Mesenchymal stem cell (in vitro differentiated cells and primary cell): Measurements from ENCODE around the gene SMIM41.
A peak's percentile ranks its signal among the peaks of the same experiment; 100 is the strongest.

Source experiments
- DNase-seq: peaks from one replicate; pipeline ENCODE4 v3.0.0-alpha.2; 2013
- H2AFZ ChIP-seq: one replicate; pipeline ENCODE4 v1.6.1; 2013; ENCODE audit warnings: low read depth, mild to moderate bottlenecking, control low read depth, inconsistent platforms, low read length, moderate library complexity
- H2AK5ac ChIP-seq: 2 replicates; pipeline ENCODE4 v1.6.1; 2013; ENCODE audit warnings: low read length, moderate library complexity, mild to moderate bottlenecking, inconsistent platforms; ENCODE audit not compliant: severe bottlenecking
- H2BK120ac ChIP-seq: one replicate; pipeline ENCODE4 v1.6.1; 2013; ENCODE audit warnings: low read depth, mild to moderate bottlenecking, inconsistent platforms, low read length, moderate library complexity
- H2BK12ac ChIP-seq, 2 experiments: one replicate each; pipeline ENCODE4 v1.6.1; 2013; ENCODE audit warnings: inconsistent platforms in 2 of 2, low read length in 2 of 2, mild to moderate bottlenecking in 2 of 2, moderate library complexity in 2 of 2, control low read depth in 1 of 2
- H2BK15ac ChIP-seq: one replicate; pipeline ENCODE4 v1.6.1; 2013; ENCODE audit warnings: mild to moderate bottlenecking, low read depth, inconsistent platforms; ENCODE audit not compliant: poor library complexity, severe bottlenecking
- H2BK5ac ChIP-seq: 2 replicates; pipeline ENCODE4 v1.6.1; 2013; ENCODE audit warnings: low read depth, mild to moderate bottlenecking, low read length, control low read depth, inconsistent platforms; ENCODE audit not compliant: poor library complexity, severe bottlenecking
- H3K14ac ChIP-seq, 2 experiments: one replicate each; pipeline ENCODE4 v1.6.1; 2013; ENCODE audit warnings: inconsistent platforms in 2 of 2, low read length in 2 of 2, control low read depth in 1 of 2, mild to moderate bottlenecking in 1 of 2, moderate library complexity in 1 of 2
- H3K18ac ChIP-seq, 2 experiments: one replicate each; pipeline ENCODE4 v1.6.1; 2013; ENCODE audit warnings: inconsistent platforms in 2 of 2, low read length in 2 of 2, control low read depth in 1 of 2, low read depth in 1 of 2, mild to moderate bottlenecking in 1 of 2
- H3K23ac ChIP-seq, 2 experiments: one replicate each; pipeline ENCODE4 v1.6.1; 2013; ENCODE audit warnings: inconsistent platforms in 2 of 2, low read length in 2 of 2, mild to moderate bottlenecking in 2 of 2, moderate library complexity in 2 of 2, control low read depth in 1 of 2
- H3K27ac ChIP-seq: 2 replicates; pipeline ENCODE4 v1.5.1; 2013; ENCODE audit warnings: mild to moderate bottlenecking, moderate library complexity, low read length, control low read depth, inconsistent platforms; ENCODE audit not compliant: poor library complexity, severe bottlenecking
- H3K27me3 ChIP-seq, 2 experiments: 2 replicates each; pipeline versions ENCODE4 v1.6.1 to v1.7.0; 2013; ENCODE audit warnings: low read length in 2 of 2, mild to moderate bottlenecking in 2 of 2, moderate library complexity in 2 of 2, control low read depth in 1 of 2, inconsistent platforms in 1 of 2; ENCODE audit not compliant: control insufficient read depth in 1 of 2, insufficient read depth in 1 of 2
- H3K36me3 ChIP-seq, 2 experiments: 2 replicates each; pipeline versions ENCODE4 v1.6.1 to v1.7.0; 2013; ENCODE audit warnings: low read length in 2 of 2, control low read depth in 1 of 2, inconsistent platforms in 1 of 2, low read depth in 1 of 2, mild to moderate bottlenecking in 1 of 2; ENCODE audit not compliant: insufficient read depth in 2 of 2, control insufficient read depth in 1 of 2
- H3K4ac ChIP-seq, 2 experiments: one replicate each; pipeline ENCODE4 v1.6.1; 2013; ENCODE audit warnings: inconsistent platforms in 2 of 2, low read length in 2 of 2, mild to moderate bottlenecking in 2 of 2, moderate library complexity in 2 of 2, control low read depth in 1 of 2, low read depth in 1 of 2
- H3K4me1 ChIP-seq: 2 replicates; pipeline ENCODE4 v1.6.1; 2013; ENCODE audit warnings: low read depth, low read length, control low read depth; ENCODE audit not compliant: control insufficient read depth, insufficient read depth
- H3K4me2 ChIP-seq: 2 replicates; pipeline ENCODE4 v1.6.1; 2013; ENCODE audit warnings: low read length, mild to moderate bottlenecking, inconsistent platforms; ENCODE audit not compliant: poor library complexity, severe bottlenecking
- H3K4me3 ChIP-seq, 2 experiments: 2 replicates each; pipeline versions ENCODE4 v1.5.1 to v1.7.0; 2013; ENCODE audit warnings: low read length in 2 of 2, mild to moderate bottlenecking in 2 of 2, control low read depth in 1 of 2, low read depth in 1 of 2; ENCODE audit not compliant: insufficient read depth in 1 of 2
- H3K79me1 ChIP-seq: replicated peaks from 2 replicates; pipeline ENCODE4 v1.6.1; 2013; ENCODE audit warnings: mild to moderate bottlenecking, control low read depth, low read length, inconsistent platforms; ENCODE audit not compliant: poor library complexity, severe bottlenecking
- H3K9ac ChIP-seq: 2 replicates; pipeline ENCODE4 v1.7.0; 2013; ENCODE audit warnings: mild to moderate bottlenecking, low read length, moderate library complexity
- H3K9me3 ChIP-seq: 2 replicates; pipeline ENCODE4 v1.7.0; 2013; ENCODE audit warnings: mild to moderate bottlenecking, low read length; ENCODE audit not compliant: control insufficient read depth
- H4K8ac ChIP-seq: one replicate; pipeline ENCODE4 v1.6.1; 2013; ENCODE audit warnings: inconsistent platforms, mild to moderate bottlenecking, low read length, moderate library complexity
- H4K91ac ChIP-seq: one replicate; pipeline ENCODE4 v1.6.1; 2013; ENCODE audit warnings: mild to moderate bottlenecking, low read length, inconsistent platforms
- WGBS: methylation state at CpG from one replicate; pipeline ENCODE4 v1.1.7; 2013; ENCODE audit warnings: mixed read lengths; 5-methylcytosine and 5-hydroxymethylcytosine counted together

The SMIM41 gene

DNA sequence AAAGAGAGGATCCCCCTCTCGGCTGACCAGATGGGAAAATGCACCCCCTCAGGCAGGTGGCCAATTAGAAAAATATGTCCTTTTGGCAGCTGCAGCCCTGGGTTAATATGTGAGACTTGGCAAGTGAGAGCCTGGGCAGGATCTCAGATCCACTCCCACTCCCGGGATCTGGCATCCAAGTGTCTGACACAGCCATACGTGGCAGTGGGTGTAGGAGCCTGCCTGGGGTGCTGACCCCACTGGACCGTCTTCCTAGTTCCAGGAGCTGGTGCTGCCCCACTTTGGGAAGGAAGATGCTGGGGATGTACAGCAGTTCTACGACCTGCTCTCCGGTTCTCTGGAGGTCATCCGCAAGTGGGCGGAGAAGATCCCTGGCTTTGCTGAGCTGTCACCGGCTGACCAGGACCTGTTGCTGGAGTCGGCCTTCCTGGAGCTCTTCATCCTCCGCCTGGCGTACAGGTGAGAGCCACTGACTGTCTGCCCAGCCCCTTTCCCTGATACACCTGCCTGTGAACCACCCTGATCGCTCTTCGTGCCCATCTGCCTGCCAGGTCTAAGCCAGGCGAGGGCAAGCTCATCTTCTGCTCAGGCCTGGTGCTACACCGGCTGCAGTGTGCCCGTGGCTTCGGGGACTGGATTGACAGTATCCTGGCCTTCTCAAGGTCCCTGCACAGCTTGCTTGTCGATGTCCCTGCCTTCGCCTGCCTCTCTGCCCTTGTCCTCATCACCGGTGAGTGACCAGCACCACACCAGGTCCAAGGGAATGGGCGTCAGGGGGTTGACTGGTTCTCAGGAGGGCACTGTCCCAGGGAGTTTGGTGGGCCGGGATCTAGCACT is 22.5 kb upstream of the SMIM41 start:
- H3K4me3 ChIP-seq: no peak overlapping the region
- H3K79me1 ChIP-seq: no peaks in the 10 kb centered on the region
- no peak overlapping the region for H3K14ac ChIP-seq
- H4K8ac ChIP-seq: no peak overlapping the region
- no peak overlapping the region for H2BK15ac ChIP-seq
- H3K23ac ChIP-seq: no peak overlapping the region
- H3K27me3 ChIP-seq: no peaks in the 10 kb centered on the region
- no peak overlapping the region for H2AK5ac ChIP-seq
- H3K27ac ChIP-seq: no peak overlapping the region
- H2AFZ ChIP-seq: no peak overlapping the region
- no peak overlapping the region for H3K4me2 ChIP-seq
- H2BK5ac ChIP-seq: no peak overlapping the region
- no peak for DNase-seq
- H3K36me3 ChIP-seq: peaks cover 0 to 16% of the 10 kb centered on the region in 2 experiments
- H3K4me1 ChIP-seq: no peaks in the 10 kb centered on the region
- H3K9ac ChIP-seq: peak overlapping the region; percentile 16
- no peak overlapping the region for H3K4ac ChIP-seq
- no peak overlapping the region for H4K91ac ChIP-seq
- no peak overlapping the region for H2BK12ac ChIP-seq
- H3K18ac ChIP-seq: no peak overlapping the region
- no peak overlapping the region for H2BK120ac ChIP-seq
- WGBS: 93% methylated on average over 23 of the region's 23 CpGs
- H3K9me3 ChIP-seq: no peaks in the 10 kb centered on the region

DNA sequence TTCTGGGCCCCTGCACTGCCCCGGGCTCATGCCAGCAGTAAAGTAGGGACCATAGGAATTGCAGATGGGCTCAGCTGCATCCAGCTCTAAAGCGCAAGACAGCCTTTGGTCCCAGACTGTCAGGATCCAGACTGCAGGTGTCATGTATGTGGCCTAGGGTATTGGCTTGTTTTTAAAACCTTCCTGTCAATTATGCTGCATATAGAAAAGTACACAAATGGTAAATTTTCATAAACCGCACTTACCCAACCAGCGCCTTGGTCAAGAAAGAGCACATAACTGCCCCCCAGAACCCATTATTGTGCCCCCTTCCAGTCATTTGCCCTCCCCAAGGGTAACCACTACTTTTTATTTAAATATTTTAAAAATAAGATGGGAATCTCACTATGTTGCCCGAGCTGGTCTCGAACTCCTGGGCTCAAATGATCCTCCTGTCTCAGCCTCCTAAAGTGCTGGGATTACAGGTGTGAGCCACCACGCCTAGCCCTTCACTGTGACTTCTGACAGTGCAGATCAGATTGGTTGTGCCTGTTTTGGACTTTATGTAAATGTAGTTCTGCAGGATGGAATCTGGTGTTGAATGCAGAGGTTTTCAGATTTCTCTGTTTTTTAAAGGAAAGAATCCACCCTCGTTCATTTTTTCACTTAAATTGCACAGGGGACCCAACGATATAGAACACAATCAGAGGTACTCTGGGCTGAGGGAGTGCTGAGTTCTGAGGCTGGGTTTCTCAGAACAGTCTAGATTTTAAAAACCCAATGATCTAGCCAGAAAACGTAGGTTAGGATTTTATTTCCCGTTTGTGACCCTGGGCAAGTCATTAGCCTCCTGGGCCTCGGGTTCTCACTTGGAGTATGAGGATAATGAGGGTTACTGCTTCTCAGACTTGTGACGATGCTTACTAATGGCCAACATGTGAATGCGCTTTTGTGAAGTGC is 21.6 kb upstream of the SMIM41 start:
- Histone ChIP-seq H3K4me3 (no peak overlapping the region), H3K14ac (no peak overlapping the region), H3K27ac (no peak overlapping the region), H4K8ac (no peak overlapping the region), H3K4me1 (no peaks in the 10 kb centered on the region), H3K4ac (no peak overlapping the region), H2AFZ (no peak overlapping the region), H2AK5ac (no peak overlapping the region), H2BK120ac (no peak overlapping the region), H3K9me3 (no peaks in the 10 kb centered on the region), H3K9ac (no peak overlapping the region), H3K4me2 (no peak overlapping the region), H2BK15ac (no peak overlapping the region), H3K36me3 (peaks cover 0 to 16% of the 10 kb centered on the region in 2 experiments), H3K27me3 (no peaks in the 10 kb centered on the region), H4K91ac (no peak overlapping the region), H3K23ac (no peak overlapping the region), H3K18ac (no peak overlapping the region), H3K79me1 (no peaks in the 10 kb centered on the region), H2BK12ac (no peak overlapping the region), H2BK5ac (no peak overlapping the region)
- DNase-seq: peak; percentile 44
- 87% methylated on average over 13 of the region's 14 CpGs for WGBS

DNA sequence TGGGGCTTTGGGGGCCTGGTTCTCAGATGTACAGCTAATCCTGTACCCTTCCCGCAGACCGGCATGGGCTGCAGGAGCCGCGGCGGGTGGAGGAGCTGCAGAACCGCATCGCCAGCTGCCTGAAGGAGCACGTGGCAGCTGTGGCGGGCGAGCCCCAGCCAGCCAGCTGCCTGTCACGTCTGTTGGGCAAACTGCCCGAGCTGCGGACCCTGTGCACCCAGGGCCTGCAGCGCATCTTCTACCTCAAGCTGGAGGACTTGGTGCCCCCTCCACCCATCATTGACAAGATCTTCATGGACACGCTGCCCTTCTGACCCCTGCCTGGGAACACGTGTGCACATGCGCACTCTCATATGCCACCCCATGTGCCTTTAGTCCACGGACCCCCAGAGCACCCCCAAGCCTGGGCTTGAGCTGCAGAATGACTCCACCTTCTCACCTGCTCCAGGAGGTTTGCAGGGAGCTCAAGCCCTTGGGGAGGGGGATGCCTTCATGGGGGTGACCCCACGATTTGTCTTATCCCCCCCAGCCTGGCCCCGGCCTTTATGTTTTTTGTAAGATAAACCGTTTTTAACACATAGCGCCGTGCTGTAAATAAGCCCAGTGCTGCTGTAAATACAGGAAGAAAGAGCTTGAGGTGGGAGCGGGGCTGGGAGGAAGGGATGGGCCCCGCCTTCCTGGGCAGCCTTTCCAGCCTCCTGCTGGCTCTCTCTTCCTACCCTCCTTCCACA is 20.7 kb upstream of the SMIM41 start:
- no peak overlapping the region for H2BK15ac ChIP-seq
- no peak overlapping the region for H3K27ac ChIP-seq
- peaks cover 0 to 16% of the 10 kb centered on the region in 2 experiments for H3K36me3 ChIP-seq
- H2BK5ac ChIP-seq: no peak overlapping the region
- H3K18ac ChIP-seq: no peak overlapping the region
- no peak overlapping the region for H3K14ac ChIP-seq
- no peak overlapping the region for H4K8ac ChIP-seq
- no peak overlapping the region for H3K4me3 ChIP-seq
- no peak overlapping the region for H3K4ac ChIP-seq
- H3K27me3 ChIP-seq: no peaks in the 10 kb centered on the region
- H3K4me1 ChIP-seq: no peaks in the 10 kb centered on the region
- no peak overlapping the region for H2BK120ac ChIP-seq
- no peaks in the 10 kb centered on the region for H3K9me3 ChIP-seq
- no peak overlapping the region for H2BK12ac ChIP-seq
- no peak overlapping the region for H3K9ac ChIP-seq
- H4K91ac ChIP-seq: no peak overlapping the region
- whole genome bisulfite sequencing: 89% methylated on average over 23 of the region's 25 CpGs
- no peak overlapping the region for H3K4me2 ChIP-seq
- no peak overlapping the region for H2AK5ac ChIP-seq
- no peak overlapping the region for H2AFZ ChIP-seq
- peak; percentile 64 for DNase-seq
- no peak overlapping the region for H3K23ac ChIP-seq
- no peaks in the 10 kb centered on the region for H3K79me1 ChIP-seq
